Type B pancreatic cell (in vitro differentiated cells): ENCODE data around the gene CORO1C. TPM values are rescaled to one million over a fixed set of nuclear protein-coding genes. Genes with fewer than 3 reads are reported as not detected.

Experiments used
- DNase-seq: peaks from one replicate; pipeline ENCODE4 v3.0.0; 2021; ENCODE audit warnings: mixed read lengths; ENCODE audit not compliant: unreplicated experiment; ENCODE audit errors: extremely low spot score
- H3K27ac Mint-ChIP-seq: 2 replicates; pipeline ENCODE4 v1.8.0; 2021; ENCODE audit warnings: mild to moderate bottlenecking, mixed read lengths
- H3K27me3 Mint-ChIP-seq: 2 replicates; pipeline ENCODE4 v1.8.0; 2021; ENCODE audit warnings: mixed read lengths
- H3K36me3 Mint-ChIP-seq: 2 replicates; pipeline ENCODE4 v1.8.0; 2021; ENCODE audit warnings: mixed read lengths
- H3K4me1 Mint-ChIP-seq: one replicate; pipeline ENCODE4 v1.8.0; 2021; ENCODE audit warnings: mixed read lengths; ENCODE audit not compliant: unreplicated experiment
- H3K4me3 Mint-ChIP-seq: 2 replicates; pipeline ENCODE4 v1.8.0; 2021; ENCODE audit warnings: mild to moderate bottlenecking, mixed read lengths
- H3K9me3 Mint-ChIP-seq: 2 replicates; pipeline ENCODE4 v1.8.0; 2021; ENCODE audit warnings: mixed read lengths
- CTCF ChIP-seq: fragments of 200-600 bp; sonication (generic); conservative IDR thresholded peaks from 2 replicates; pipeline ENCODE4 v1.5.0; 2021; ENCODE audit warnings: antibody characterized with exemption, mild to moderate bottlenecking
- total RNA-seq: library from RNA; stranded (reverse); gene quantifications from 2 replicates; pipeline ENCODE4 v1.2.1, GENCODE V29; 2021; ENCODE audit warnings: low replicate concordance

CORO1C gene
- total RNA-seq, 1 donor from 2014 or later = 103 TPM

GRCh38 chr12:108685469-108686260 is 45.7 kb downstream of the CORO1C start:
- H3K4me3 Mint-ChIP-seq = peak overlapping the region; percentile 38

GRCh38 chr12:108683906-108684556 is 47.3 kb downstream of the CORO1C start:
- H3K27ac Mint-ChIP-seq = no peak overlapping the region
- H3K4me3 Mint-ChIP-seq = no peak overlapping the region
- H3K27me3 Mint-ChIP-seq = no peaks in the 10 kb centered on the region
- TF ChIP-seq CTCF = no peak
- DNase-seq = no peak
- H3K4me1 Mint-ChIP-seq = peaks cover 29% of the 10 kb centered on the region
- H3K36me3 Mint-ChIP-seq = no peaks in the 10 kb centered on the region
- peaks cover 5% of the 10 kb centered on the region for H3K9me3 Mint-ChIP-seq

More at GRCh38 chr12:108685469-108686260, 45.7 kb downstream of the CORO1C start:
- H3K27ac Mint-ChIP-seq = peak overlapping the region; percentile 42
- no peaks in the 10 kb centered on the region for H3K27me3 Mint-ChIP-seq
- DNase-seq = no peak
- TF ChIP-seq CTCF = no peak
- H3K9me3 Mint-ChIP-seq = peaks cover 5% of the 10 kb centered on the region
- no peaks in the 10 kb centered on the region for H3K36me3 Mint-ChIP-seq
- peaks cover 46% of the 10 kb centered on the region for H3K4me1 Mint-ChIP-seq

- Mint-ChIP-seq H3K4me1 (peaks cover 23% of the 10 kb centered on the region), H3K9me3 (peaks cover 5% of the 10 kb centered on the region), H3K27ac (no peak overlapping the region), H3K27me3 (no peaks in the 10 kb centered on the region), H3K4me3 (no peak overlapping the region), H3K36me3 (peaks cover 9% of the 10 kb centered on the region)
- TF ChIP-seq CTCF = no peak
- no peak for DNase-seq
Observed at GRCh38 chr12:108681317-108681716, 50.0 kb downstream of the CORO1C start.

GRCh38 chr12:108679106-108679681 is 52.1 kb downstream of the CORO1C start:
- H3K36me3 Mint-ChIP-seq = peaks cover 25% of the 10 kb centered on the region
- peaks cover 5% of the 10 kb centered on the region for H3K9me3 Mint-ChIP-seq
- H3K4me1 Mint-ChIP-seq = peaks cover 12% of the 10 kb centered on the region
- H3K27me3 Mint-ChIP-seq = no peaks in the 10 kb centered on the region
- no peak for TF ChIP-seq CTCF
- H3K4me3 Mint-ChIP-seq = no peak overlapping the region
- DNase-seq = no peak
- H3K27ac Mint-ChIP-seq = no peak overlapping the region

GRCh38 chr12:108678104-108678730 is 53.1 kb downstream of the CORO1C start:
- Mint-ChIP-seq H3K4me1 (peaks cover 6% of the 10 kb centered on the region), H3K9me3 (peaks cover 5% of the 10 kb centered on the region), H3K36me3 (peaks cover 28% of the 10 kb centered on the region), H3K27ac (no peak overlapping the region), H3K4me3 (no peak overlapping the region), H3K27me3 (no peaks in the 10 kb centered on the region)
- no peak for TF ChIP-seq CTCF
- no peak for DNase-seq
